GM12801 (cell line): ENCODE data around the gene CYP4F2.

Experiments used
- TF ChIP-seq, protein P1 (sequence below): IDR thresholded peaks from one replicate; pipeline ENCODE4 v1.5.1; 2011; ENCODE audit warnings: control low read depth; ENCODE audit not compliant: insufficient read length; ENCODE audit errors: extremely low read depth

The CYP4F2 gene

DNA sequence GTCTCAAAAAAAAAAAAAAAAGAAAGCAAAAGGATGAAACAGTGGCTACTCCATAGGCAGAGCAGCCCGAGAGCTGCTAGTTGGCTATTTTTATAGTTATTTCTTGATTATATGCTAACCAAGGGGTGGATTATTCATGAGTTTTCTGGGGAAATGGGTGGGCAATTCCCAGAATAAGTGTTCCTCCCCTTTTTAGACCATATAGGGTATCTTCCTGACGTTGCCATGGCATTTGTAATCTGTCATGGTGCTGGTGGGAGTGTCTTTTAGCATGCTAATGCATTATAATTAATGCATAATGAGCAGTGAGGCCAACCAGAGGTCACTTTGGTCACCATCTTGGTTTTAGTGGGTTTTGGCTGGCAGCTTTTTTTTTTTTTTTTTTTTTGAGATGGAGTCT lies 57.0 kb downstream of the CYP4F2 start:
- TF ChIP-seq, protein P1, sequence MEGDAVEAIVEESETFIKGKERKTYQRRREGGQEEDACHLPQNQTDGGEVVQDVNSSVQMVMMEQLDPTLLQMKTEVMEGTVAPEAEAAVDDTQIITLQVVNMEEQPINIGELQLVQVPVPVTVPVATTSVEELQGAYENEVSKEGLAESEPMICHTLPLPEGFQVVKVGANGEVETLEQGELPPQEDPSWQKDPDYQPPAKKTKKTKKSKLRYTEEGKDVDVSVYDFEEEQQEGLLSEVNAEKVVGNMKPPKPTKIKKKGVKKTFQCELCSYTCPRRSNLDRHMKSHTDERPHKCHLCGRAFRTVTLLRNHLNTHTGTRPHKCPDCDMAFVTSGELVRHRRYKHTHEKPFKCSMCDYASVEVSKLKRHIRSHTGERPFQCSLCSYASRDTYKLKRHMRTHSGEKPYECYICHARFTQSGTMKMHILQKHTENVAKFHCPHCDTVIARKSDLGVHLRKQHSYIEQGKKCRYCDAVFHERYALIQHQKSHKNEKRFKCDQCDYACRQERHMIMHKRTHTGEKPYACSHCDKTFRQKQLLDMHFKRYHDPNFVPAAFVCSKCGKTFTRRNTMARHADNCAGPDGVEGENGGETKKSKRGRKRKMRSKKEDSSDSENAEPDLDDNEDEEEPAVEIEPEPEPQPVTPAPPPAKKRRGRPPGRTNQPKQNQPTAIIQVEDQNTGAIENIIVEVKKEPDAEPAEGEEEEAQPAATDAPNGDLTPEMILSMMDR: no peak

DNA sequence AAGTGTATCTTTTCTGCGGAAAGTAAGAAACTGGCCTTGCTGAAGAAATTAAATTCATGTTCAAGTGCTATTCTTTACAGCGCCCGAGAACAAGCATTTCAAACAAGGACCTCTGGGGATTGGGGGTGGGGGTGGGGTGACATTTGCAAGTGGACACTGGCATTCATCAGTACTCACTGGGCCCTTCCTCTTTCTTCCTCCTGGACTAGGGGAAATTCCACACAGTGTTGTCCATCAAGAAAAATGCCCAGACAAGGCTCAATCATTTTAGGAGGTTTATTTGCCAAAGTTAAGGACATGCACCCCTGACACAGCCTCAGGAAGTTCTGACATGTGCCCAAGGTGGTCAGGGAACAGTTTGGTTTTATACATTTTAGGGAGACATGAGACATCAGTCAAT lies 59.5 kb downstream of the CYP4F2 start:
- TF ChIP-seq, protein P1: no peak

DNA sequence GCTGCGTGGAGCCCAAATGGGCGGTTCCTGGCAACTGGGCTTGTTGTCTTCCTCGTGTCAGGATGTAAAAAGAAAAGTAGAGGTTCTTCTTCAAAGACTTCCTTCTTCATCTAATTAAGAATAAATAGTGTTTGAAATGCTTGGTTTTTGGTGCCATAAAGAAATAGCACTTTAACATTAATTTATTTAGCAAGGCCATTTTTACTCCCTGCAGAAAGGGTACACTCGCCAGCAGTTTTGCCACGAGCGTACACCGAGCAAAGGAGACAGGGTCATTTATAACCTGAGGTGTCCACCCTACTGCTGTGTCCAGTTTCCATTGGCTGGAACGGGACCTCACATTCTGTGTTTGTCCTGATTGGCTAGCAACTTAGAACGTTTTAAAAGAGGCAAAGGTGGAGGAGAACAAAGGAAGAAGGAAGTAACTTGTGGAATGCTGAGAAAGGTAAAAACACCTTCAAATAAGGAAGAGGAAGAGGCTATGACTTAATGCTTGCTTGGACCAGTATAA lies 60.6 kb downstream of the CYP4F2 start:
- TF ChIP-seq, protein P1: no peak

DNA sequence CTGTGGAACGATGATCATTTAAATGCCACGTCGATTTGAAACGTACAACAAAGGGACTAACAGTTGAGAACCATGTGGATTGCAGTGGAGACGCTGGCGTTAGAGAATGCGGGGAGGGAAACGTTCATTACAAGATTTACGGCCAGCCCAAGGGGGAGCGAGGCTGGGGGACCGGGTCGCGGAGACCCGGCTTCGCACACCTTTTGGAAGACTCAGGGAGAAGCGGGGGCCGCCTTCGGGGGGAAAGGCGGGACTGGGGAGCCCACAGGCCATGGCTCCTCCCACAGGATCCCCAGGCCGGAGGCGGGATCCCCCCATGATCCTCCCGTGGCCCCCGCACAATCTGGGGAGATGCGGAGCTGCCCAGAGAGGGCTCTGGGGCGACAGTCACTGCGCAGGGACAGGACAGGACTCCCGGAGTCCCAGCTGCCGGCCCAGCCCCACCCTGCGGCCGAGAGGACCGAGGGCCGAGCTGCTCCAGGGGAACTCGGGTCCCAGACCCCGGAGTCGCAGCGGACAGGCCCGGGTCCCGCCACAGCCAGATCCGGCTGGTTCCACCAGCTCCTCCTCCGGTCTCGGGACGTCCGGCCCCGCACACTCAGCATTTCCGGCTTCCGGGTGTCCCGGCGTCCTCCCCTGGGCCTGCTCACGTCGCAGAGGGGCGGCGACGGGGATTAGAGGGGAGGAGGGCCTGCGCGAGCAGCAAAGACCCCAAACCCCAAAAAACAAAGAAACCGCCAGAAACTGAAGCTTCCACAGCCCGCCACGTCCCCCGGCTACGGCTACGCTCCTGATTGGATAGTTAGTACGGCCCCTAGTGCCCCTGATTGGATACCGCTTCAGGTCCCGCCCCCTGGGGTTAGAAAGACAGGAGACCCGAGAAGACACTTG lies 61.3 kb downstream of the CYP4F2 start:
- TF ChIP-seq, protein P1: no peak

DNA sequence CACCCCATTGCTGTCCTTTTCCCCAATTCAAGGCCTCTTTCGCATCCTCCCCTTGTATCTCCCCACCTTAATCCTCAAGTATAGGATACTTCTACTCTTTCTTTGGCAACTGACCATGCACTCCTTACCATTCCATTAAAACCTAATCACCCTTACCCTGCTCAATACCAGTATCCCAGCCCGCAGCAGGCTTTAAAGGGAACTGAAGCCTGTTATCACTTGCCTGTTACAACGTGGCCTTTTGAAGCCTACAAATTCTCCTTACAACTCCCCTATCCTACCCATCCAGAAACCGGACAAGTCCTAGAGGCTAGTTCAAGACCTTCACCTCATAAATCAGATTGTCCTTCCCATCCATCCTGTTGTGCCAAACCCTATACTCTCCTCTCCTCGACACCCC lies 66.2 kb downstream of the CYP4F2 start:
- TF ChIP-seq, protein P1: no peak

DNA sequence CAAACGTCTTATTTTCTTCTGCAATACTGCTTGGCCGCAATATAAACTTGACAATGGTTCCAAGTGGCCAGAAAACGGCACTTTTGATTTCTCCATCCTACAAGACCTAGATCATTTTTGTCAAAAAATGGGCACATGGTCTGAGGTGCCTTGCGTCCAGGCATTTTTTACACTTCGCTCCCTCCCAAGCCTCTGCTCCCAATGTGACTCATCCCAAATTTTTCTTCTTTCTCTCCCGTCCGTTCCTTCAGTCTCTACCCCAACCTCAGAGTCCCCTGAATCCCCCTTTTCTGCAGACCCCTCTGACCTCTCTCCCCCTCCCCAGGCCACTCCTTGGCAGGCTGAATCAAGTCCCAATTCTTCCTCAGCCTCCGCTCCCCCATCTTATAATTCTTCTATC lies 68.1 kb downstream of the CYP4F2 start:
- TF ChIP-seq, protein P1: no peak

DNA sequence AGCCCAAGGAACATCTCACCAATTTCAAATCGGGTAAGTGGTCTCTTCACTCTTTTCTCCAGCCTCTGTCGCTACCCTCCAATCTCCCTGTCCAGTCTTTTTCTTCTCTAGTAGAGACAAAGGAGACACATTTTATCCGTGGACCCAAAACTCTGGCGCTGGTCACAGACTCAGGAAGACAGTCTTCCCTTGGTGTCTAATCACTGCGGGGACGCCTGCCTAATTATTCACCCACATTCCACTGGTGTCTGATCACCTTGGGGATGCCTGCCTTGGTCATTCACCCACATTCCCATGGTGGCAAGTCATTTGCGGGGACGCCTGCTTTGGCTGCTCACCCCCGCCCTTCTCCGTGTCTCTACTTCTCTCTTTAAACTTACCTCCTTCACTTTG lies 68.6 kb downstream of the CYP4F2 start:
- TF ChIP-seq, protein P1: no peak
